Choroid plexus epithelial cell (primary cell): Measurements from ENCODE around the gene ZMYND10.
A peak's percentile ranks its signal among the peaks of the same experiment; 100 is the strongest.

ENCODE experiments used
- DNase-seq: peaks from one replicate; pipeline ENCODE4 v3.0.0-alpha.2; 2010; ENCODE audit warnings: low read depth
- H3K4me3 ChIP-seq: 2 replicates; pipeline ENCODE4 v1.5.1; 2011; ENCODE audit warnings: low read depth, mild to moderate bottlenecking, control low read depth, low read length, moderate library complexity
- CTCF ChIP-seq: conservative IDR thresholded peaks from 2 replicates; pipeline ENCODE4 v1.5.1; 2011; ENCODE audit warnings: low read depth, mild to moderate bottlenecking, control low read depth, inconsistent platforms, low read length, moderate library complexity

Gene ZMYND10

GRCh38 chr3:50358911-50359759 lies 13.6 kb upstream of the ZMYND10 start, which contains the start of gene TMEM115:
TSS of gene TMEM115 (minus strand) at chr3:50359521. CDS start at chr3:50359063, 458 bp downstream.
- TF ChIP-seq CTCF: no peak
- peak within 1 kb of the TSS; percentile 99 for H3K4me3 ChIP-seq
- DNase-seq: peak; percentile 100

GRCh38 chr3:50358355-50358910 lies 12.9 kb upstream of the ZMYND10 start:
- no peak for DNase-seq
- TF ChIP-seq CTCF: no peak
- H3K4me3 ChIP-seq: peak overlapping the region; percentile 99

GRCh38 chr3:50357481-50357880 lies 11.9 kb upstream of the ZMYND10 start:
- no peak for TF ChIP-seq CTCF
- DNase-seq: no peak
- H3K4me3 ChIP-seq: peak overlapping the region; percentile 99

- TF ChIP-seq CTCF: no peak
- peak overlapping the region; percentile 99 for H3K4me3 ChIP-seq
- no peak for DNase-seq
These were observed 11.0 kb upstream of the ZMYND10 start for GRCh38 chr3:50356553-50356952.

- peak; percentile 16 for TF ChIP-seq CTCF
- no peak for DNase-seq
- peak overlapping the region; percentile 99 for H3K4me3 ChIP-seq
These were observed 10.5 kb upstream of the ZMYND10 start for GRCh38 chr3:50355829-50356552.

- no peak overlapping the region for H3K4me3 ChIP-seq
- DNase-seq: no peak
- no peak for TF ChIP-seq CTCF
These were observed 9.3 kb upstream of the ZMYND10 start for GRCh38 chr3:50354850-50355249.
